Subcutaneous abdominal adipose tissue (tissue), 5 donors: ENCODE data around the gene ZNF679.
A peak's percentile ranks its signal among the peaks of the same experiment; 100 is the strongest.
"Not testable (repeated sequence)": the region's sequence is repeated elsewhere in the genome, so short reads cannot be mapped to it uniquely, and the experiment has no call there.

Experiments
- H3K27ac ChIP-seq: one replicate; pipeline ENCODE4 v1.7.0; 2013; ENCODE audit warnings: low read depth, mild to moderate bottlenecking, inconsistent platforms, low read length, moderate library complexity
- H3K27me3 ChIP-seq, 5 donors: one replicate each; pipeline ENCODE4 v1.7.0; 2013; ENCODE audit warnings: low read length in 5 of 5, inconsistent platforms in 1 of 5; ENCODE audit not compliant: control insufficient read depth in 5 of 5, insufficient read depth in 4 of 5
- H3K36me3 ChIP-seq, 5 donors: one replicate each; pipeline ENCODE4 v1.7.0; 2013; ENCODE audit warnings: low read length in 5 of 5; ENCODE audit not compliant: control insufficient read depth in 5 of 5, insufficient read depth in 5 of 5
- H3K4me1 ChIP-seq, 5 donors: one replicate each; pipeline ENCODE4 v1.7.0; 2013; ENCODE audit warnings: low read length in 5 of 5, mild to moderate bottlenecking in 3 of 5, moderate library complexity in 1 of 5; ENCODE audit not compliant: control insufficient read depth in 5 of 5, insufficient read depth in 5 of 5
- H3K4me3 ChIP-seq, 5 donors: one replicate each; pipeline ENCODE4 v1.7.0; 2013; ENCODE audit warnings: low read length in 5 of 5, low read depth in 1 of 5
- H3K9ac ChIP-seq, 5 donors: one replicate each; pipeline ENCODE4 v1.7.0; 2013; ENCODE audit warnings: low read length in 5 of 5, mild to moderate bottlenecking in 4 of 5, moderate library complexity in 3 of 5
- H3K9me3 ChIP-seq, 5 donors: one replicate each; pipeline ENCODE4 v1.7.0; 2013; ENCODE audit warnings: low read length in 5 of 5; ENCODE audit not compliant: control insufficient read depth in 5 of 5
- donor health status: healthy.
- donor health status: healthy.
- donor health status: healthy.
- donor health status: healthy.
- donor health status: healthy.

ZNF679 gene

DNA sequence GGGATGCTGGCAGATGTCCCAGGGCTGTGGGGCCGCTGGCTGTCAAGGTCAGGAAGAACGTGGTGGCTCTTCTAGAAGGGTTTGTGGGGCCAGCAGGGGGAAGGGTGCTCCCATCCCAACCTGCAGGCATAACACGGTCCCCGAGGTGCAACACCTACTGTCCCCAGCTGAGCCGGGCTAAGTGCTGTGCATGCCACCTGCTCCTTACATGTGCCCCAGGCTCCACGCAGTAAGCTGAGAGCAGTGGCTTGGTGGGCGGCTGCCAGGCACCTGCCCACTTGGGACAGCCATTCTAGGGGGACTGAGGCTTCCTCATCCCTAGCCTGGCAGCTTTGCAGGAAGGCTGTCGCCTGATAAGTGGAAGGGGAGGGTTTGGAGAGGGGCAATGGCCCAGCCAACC lies 35.5 kb upstream of the ZNF679 start:
- H3K9me3 ChIP-seq: peaks cover 0 to 12% (median 0%) of the 10 kb centered on the region in 5 donors
- peaks cover 0 to 5% (median 0%) of the 10 kb centered on the region in 5 donors for H3K27me3 ChIP-seq
- H3K36me3 ChIP-seq: no peaks in the 10 kb centered on the region
- no peak overlapping the region for H3K27ac ChIP-seq
- no peak overlapping the region for H3K9ac ChIP-seq
- no peak overlapping the region for H3K4me3 ChIP-seq
- no peaks in the 10 kb centered on the region for H3K4me1 ChIP-seq

DNA sequence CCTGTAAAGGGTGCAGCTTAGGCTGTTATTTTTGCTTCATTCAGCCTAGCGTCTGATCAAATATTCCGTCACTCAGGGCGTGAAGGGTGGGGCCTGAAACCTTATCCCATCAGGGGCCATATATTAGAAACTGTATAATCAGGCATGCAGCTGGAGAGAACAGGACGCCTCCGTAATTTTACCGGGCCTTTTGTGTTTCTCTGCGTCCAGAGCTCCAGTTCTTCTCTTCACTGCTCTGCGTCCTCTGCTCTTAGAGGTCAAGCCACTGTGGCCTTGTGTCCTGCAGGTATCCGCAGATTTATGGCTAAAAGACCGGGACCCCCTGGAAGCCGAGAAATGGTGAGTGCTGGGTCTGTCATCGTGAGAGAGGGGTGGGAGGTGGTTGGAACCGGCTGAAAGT lies 21.4 kb upstream of the ZNF679 start, which contains the start of gene ZNF735:
ZNF735 (plus strand) TSS at position 301 of the 400 bp plus-strand sequence; CDS start at position 301, 0 bp downstream.
- H3K27ac ChIP-seq: no peak within 1 kb of the TSS
- H3K27me3 ChIP-seq: no peaks in the 10 kb centered on the region
- H3K9ac ChIP-seq: no peak within 1 kb of the TSS
- peaks cover 0 to 19% (median 6%) of the 10 kb centered on the region in 5 donors for H3K9me3 ChIP-seq
- H3K4me3 ChIP-seq: no peak within 1 kb of the TSS
- no peaks in the 10 kb centered on the region for H3K4me1 ChIP-seq
- no peaks in the 10 kb centered on the region for H3K36me3 ChIP-seq

DNA sequence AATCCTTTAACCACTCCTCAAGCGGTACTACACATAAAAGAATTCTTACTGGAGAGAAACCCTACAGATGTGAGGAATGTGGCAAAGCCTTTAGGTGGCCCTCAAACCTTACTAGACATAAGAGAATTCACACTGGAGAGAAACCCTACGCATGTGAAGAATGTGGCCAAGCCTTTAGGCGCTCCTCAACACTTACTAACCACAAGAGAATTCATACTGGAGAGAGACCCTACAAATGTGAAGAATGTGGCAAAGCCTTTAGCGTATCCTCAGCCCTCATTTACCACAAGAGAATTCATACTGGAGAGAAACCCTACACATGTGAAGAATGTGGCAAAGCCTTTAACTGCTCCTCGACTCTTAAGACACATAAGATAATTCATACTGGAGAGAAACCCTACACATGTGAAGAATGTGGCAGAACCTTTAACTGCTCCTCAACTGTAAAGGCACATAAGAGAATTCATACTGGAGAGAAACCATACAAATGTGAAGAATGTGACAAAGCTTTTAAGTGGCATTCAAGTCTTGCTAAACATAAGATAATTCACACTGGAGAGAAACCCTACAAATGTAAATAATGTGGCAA lies 8.5 kb upstream of the ZNF679 start:
- H3K9ac ChIP-seq, H3K4me1 ChIP-seq, H3K27me3 ChIP-seq, H3K36me3 ChIP-seq, H3K27ac ChIP-seq: not testable (repeated sequence)
- Histone ChIP-seq H3K4me3 (peak overlapping the region in 2 of 5 donors; percentile 28 to 40), H3K9me3 (peaks cover 0 to 56% (median 49%) of the 10 kb centered on the region in 5 donors)

DNA sequence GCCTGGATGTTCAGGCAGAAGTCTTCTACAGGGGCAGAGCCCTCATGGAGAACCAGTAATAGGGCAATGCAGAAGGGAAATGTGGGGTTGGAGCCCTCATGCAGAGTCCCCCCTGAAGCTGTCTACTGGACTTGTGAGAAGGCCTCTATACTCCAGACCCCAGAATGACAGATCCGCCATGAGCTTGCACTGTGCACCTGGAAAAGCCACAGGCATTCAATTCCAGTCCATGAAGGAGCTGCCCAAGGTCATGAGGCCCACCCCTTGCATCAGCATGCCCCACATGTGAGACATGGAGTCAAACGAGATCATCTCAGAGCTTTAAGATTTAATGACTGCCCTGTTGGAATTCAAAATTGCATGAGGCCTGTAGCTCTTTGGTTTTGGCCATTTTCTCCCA lies 4.9 kb upstream of the ZNF679 start:
- H3K4me3 ChIP-seq: peak overlapping the region in 2 of 5 donors; percentile 28 to 43
- no peaks in the 10 kb centered on the region for H3K27me3 ChIP-seq
- H3K4me1 ChIP-seq: no peaks in the 10 kb centered on the region
- H3K9me3 ChIP-seq: peaks cover 6 to 77% (median 57%) of the 10 kb centered on the region in 5 donors
- no peak overlapping the region for H3K27ac ChIP-seq
- no peak overlapping the region for H3K9ac ChIP-seq
- no peaks in the 10 kb centered on the region for H3K36me3 ChIP-seq

DNA sequence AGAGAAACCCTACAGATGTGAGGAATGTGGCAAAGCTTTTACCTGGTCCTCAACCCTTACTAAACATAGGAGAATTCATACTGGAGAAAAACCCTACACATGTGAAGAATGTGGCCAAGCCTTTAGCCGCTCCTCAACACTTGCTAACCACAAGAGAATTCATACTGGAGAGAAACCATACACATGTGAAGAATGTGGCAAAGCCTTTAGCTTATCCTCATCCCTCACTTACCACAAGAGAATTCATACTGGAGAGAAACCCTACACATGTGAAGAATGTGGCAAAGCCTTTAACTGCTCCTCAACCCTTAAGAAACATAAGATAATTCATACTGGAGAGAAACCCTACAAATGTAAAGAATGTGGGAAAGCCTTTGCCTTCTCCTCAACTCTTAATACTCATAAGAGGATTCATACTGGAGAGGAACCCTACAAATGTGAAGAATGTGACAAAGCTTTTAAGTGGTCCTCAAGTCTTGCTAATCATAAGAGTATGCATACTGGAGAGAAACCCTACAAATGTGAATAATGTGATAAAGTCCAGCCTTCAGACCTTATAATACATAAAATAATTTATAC lies 38.2 kb downstream of the ZNF679 start:
- H3K9me3 ChIP-seq: peaks cover 10 to 38% (median 25%) of the 10 kb centered on the region in 5 donors
- no peak overlapping the region for H3K9ac ChIP-seq
- H3K4me3 ChIP-seq: peak overlapping the region in 2 of 5 donors; percentile 15 to 35
- no peaks in the 10 kb centered on the region for H3K36me3 ChIP-seq
- H3K27me3 ChIP-seq: no peaks in the 10 kb centered on the region
- no peaks in the 10 kb centered on the region for H3K4me1 ChIP-seq
- no peak overlapping the region for H3K27ac ChIP-seq

DNA sequence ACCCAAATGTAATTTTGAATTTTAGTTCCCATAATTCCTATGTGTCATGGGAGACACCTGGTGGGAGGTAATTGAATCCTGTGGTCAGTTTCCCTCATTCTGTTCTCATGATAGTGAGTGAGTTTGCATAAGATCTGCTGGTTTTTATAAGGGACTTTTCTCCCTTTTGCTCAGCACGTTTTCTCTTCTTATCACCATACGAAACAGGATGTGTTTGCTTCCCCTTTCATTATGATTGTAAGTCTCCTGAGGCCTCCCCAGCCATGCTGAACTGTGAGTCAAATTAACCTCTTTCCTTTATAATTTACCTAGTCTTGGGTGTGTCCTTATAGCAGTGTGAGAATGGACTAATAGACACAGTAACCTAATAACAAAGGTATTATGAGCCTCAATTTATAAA lies 49.4 kb downstream of the ZNF679 start:
- H3K4me1 ChIP-seq: no peaks in the 10 kb centered on the region
- H3K9me3 ChIP-seq: peaks cover 0 to 7% (median 5%) of the 10 kb centered on the region in 5 donors
- no peak overlapping the region for H3K9ac ChIP-seq
- H3K27me3 ChIP-seq: no peaks in the 10 kb centered on the region
- no peak overlapping the region for H3K4me3 ChIP-seq
- no peaks in the 10 kb centered on the region for H3K36me3 ChIP-seq
- H3K27ac ChIP-seq: no peak overlapping the region

DNA sequence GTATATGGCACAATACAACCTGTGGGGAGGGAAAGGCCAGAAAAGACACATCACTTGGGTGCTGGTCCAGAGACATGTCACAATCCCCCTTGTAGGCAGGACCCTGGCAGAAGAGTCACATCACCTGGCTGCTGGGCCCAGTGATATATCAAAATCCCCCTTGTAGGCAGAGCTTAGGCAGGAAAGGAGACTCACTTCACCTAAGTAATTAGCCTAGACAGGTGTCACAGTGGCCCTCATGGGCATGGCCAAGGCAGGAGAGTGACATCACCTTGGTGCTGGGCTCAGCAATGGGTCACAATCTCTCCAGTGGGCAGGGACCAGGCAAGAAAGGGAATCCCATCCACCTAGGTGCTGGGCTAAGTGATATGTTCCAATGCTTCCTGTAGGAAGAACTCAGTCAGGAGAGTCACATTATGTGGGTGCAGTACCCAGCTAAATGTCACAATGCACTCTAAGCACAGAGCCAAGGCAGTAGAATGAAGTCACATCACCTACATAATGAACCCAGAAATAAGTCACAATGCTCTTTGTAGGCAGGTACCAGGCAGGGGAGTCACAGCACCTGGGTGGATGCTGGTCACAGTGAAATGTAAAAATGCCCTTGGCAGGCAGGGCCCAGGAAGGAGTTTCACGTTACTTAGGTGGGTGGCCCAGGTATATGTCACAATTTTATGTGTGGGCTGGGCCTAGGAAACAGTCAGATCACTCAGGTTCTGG lies 66.6 kb downstream of the ZNF679 start:
- Histone ChIP-seq H3K4me1 (no peaks in the 10 kb centered on the region), H3K9me3 (no peaks in the 10 kb centered on the region), H3K9ac (no peak overlapping the region), H3K36me3 (no peaks in the 10 kb centered on the region), H3K27me3 (no peaks in the 10 kb centered on the region), H3K27ac (no peak overlapping the region), H3K4me3 (no peak overlapping the region)

DNA sequence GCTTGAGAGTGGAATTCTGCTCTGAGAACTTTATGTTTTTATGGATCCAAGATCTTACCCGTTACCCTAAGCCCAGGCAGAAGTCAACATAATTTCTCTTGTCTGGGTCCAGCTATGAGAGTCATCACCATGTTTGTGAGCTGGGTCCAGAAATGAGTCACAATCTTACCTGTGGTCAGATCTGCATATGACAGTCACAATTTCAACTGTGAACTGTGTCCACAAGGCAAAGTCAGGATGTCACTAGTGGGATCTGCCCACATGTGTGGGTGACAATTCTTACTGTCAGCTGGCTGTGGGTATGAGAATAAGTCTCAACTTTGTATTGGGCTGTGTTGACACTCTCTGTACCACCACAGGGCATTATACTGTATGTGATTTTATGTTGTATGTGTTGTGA lies 69.1 kb downstream of the ZNF679 start:
- H3K27ac ChIP-seq, H3K4me1 ChIP-seq, H3K36me3 ChIP-seq, H3K27me3 ChIP-seq, H3K4me3 ChIP-seq, H3K9ac ChIP-seq, H3K9me3 ChIP-seq: not testable (repeated sequence)

DNA sequence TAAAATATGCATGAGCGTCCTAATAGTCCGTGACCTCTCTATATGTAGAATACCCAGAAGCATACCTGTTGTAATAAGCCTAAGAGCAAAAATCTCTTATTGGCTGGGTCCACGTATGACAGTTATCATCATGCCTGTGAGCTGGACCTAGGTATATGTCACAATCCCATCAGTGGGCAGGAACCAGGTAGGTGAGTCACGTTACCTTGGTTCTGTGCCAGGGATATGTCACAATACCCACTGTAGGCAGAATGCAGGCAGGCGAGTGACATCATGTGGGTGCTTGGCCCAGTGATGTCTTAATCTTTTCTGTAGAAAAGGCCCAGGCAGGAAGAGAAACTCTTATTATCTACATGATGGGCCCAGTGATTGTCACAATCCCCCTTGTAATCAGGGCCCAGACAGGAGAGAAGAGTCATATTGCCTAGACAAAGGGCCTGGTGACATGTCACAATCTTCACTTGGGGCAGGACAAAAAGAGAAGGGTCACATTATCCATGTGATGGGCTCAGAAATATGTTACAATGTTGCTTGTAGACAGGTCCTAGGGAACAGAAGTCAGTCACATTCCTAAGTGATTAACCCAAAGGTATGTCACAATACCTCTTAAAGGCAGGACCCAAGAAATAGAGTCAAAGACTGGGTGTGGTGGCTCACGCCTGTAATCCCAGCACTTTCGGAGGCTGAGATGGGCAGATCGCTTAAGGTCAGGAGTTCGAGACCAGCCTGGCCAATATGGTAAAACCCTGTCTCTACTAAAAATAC lies 72.5 kb downstream of the ZNF679 start:
- no peaks in the 10 kb centered on the region for H3K27me3 ChIP-seq
- no peaks in the 10 kb centered on the region for H3K4me1 ChIP-seq
- no peak overlapping the region for H3K9ac ChIP-seq
- H3K9me3 ChIP-seq: no peaks in the 10 kb centered on the region
- H3K4me3 ChIP-seq: no peak overlapping the region
- H3K36me3 ChIP-seq: no peaks in the 10 kb centered on the region
- no peak overlapping the region for H3K27ac ChIP-seq
